GM18873 (cell line): ENCODE data around the gene ANK2.

Experiments
- ATAC-seq: cut with Tn5 transposase; IDR thresholded peaks from one replicate; pipeline ENCODE4 v1.9.1; 2021; ENCODE audit warnings: mild to moderate bottlenecking, moderate library complexity, moderate number of reproducible peaks; ENCODE audit not compliant: unreplicated experiment, low FRiP score

ANK2 gene

DNA sequence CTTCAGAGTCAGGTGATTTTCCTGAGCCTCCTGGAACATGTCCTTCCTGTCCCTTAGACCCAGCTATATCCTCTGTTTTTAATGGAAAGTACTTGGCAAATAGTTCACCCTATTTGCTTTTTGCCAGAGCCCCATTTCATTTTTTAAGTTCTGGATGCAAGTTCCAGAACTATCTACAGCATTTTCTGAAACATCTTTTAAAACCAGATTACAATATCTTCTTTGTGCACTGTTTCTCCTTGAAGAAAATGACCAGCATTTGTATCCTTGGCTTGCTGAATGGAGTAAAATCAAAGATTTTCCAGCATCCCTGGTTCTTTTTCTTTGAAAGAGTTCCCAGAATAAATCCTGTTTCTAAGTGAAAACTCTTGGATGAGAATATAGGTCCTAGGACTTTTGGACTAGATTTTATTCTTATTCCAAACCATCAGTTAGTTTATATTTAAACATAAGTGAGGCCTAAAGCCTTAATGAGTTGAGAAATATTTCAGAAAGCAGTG lies 224.3 kb downstream of the ANK2 start:
- no peak for ATAC-seq

DNA sequence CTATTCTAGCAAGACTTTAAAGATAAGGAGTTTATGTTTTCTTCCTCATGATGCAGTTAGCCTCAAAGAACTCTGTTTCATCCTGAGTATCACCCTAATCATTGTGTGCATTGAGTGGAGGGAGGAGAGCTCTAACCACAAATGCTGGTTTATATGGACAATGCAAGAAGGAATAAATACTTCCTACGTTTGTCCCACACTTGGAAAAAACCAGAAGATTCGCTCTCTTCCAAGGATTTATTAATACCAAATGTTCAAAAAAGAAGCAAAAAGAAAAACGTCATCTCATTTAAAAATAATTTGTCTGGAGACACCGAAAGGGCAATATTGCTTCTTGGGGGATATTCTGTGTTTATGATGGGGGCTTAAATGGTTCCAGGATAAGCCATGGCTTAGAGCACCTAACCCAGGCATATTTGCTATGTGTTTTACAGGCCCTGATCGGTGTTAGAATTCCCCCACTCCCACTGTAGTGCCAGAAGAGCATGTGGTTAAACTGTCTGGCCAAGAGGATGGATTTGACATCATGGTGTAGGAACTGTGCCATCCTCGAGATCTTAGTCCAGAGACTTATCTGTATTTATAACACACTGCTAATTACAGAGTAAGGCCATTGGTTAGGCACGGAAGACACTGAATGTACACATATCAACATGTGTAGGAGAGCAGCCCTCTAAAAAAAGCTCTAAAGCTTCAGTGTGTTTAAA lies 227.2 kb downstream of the ANK2 start:
- ATAC-seq, result no peak

DNA sequence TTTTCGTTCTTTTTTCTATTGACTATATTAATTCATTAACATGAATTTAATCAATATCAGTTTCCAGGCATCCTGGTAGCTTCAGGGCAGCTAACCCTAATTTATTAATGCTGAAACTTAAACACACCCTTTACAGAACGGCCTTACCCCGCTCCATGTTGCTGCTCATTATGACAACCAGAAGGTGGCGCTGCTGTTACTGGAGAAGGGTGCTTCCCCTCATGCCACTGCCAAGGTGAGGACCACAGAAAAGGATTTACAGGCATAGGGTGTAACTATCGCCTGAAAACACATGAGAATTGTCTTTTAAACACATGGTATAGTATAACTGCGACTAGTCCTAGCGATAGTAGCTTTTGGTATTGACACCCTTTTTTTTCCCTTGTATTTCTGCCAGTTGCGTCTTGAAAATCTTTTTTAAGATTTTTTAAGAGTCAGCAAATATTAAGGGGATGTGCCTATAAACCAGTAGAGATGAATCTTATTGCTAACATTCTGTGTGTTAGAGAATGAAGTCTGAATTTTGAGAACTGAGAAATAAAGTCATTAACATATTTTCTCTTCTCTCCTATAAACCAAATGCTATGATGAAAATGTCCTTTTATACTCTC lies 229.0 kb downstream of the ANK2 start:
- peak; percentile 96 for ATAC-seq

DNA sequence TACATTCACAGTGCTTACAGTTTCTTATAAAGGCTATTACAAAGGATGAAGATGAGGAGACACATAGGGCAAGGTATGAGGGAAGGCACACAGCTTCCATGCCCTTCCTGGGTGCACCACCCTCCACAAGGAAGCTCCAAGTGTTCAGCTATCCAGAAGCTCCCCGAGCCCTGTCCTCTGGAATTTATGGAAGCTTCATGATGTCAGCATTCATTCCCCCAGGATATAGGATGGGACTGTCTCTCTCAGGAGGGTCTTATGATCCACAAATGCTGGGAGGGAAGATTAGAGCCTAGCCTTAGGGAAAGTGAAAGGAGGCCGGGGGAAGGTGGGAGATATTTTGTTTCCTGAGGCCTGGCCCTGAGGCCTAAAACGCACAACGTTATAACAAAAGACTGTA lies 236.0 kb downstream of the ANK2 start:
- ATAC-seq, result no peak

DNA sequence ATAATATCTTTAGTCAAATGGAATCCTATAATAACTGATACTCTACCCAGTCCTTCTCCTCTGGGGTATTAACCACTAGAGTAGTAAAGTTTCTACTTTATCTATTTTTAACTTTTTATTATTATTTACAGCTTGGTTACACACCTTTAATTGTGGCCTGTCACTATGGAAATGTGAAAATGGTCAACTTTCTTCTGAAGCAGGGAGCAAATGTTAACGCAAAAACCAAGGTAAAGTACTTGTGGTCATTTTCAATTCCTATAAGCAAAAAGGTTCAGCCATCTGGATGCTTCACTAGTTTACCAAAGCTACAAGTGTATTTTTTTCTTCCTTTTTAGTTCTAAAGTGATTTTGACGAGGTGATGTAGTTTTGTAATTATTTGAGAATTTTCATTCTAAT lies 238.8 kb downstream of the ANK2 start:
- no peak for ATAC-seq

DNA sequence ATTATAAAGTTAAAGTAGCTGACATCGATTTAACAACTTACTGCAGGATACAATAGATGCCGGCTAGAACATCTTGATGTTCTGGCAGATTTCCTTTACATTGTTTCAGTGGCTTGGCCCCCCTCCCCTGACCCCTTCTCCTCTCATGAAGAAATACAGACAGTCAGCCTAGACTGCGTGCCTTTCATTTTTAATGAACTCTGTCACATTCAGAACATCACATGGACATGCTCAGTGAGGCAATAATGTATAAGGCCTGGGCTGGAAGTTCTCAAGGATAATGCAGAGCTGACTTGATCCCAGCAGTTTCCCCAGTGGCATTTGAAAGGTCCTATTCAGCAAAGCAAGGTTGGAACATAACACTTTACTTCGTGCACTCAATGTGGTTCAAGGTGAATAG lies 239.2 kb downstream of the ANK2 start:
- no peak for ATAC-seq

DNA sequence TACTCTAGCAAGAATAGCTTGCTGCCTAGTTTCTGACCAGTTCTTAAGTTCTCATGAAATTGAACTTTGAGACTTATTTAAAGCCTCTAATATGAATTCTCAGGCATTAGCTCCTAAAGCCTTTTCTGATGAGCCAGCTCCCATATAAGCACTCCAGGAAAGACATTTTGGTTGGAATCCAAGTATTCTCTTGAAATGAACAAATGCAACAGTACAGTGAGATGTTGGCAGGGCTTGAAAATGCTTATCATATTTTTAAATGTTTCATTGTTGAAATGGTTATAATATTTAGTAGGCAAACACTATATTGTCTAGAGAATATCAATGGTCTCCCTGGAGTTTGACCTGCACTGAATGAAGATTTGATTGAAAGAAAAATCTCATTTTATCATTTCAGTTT lies 240.3 kb downstream of the ANK2 start:
- no peak for ATAC-seq

DNA sequence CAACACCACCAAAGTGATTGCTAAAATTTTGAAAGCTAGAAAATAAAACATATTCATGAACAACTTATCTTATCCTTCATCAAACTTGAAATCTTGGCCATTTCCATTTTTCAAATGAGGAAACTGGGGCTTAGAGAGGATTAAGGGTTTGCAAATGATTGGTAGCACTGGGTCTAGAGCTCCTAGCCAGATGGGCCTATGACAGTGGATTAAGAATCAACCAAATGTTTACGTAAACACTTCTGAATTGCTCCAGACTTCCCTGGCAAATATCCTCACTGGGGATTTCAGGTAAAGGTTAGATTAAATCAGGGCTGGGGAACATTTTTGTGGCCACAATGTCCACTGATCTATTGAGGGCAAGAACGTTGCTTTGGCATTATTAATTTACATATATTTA lies 241.2 kb downstream of the ANK2 start:
- no peak for ATAC-seq

DNA sequence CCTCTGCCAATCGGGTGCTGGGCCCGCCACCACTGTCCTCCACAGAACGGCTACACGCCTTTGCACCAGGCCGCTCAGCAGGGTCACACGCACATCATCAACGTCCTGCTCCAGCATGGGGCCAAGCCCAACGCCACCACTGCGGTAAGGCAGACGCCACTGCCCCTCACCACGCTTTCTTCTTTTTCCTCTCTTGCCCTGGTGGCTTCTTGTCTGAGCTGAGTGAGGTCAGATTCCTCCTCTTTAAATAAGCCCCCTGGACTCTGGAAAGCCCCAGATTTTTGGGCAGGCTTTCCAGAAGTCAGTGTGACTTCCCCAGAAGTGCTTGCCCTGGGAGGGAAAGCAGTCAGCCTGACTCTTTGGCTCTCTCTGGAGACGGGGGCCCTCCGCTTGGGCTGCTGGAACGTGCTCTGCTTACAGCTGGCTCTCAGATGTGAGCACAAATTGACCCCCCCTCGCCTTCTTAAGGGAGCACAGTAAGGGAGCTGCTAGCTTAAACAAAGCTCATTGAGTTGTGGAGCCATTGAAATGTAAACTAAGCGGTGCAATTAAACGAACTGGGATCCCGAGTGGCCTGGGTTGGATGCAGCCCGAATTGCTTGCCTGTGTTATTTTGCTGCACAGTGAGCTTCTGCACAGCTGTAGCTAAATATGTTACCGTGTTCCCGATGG lies 243.1 kb downstream of the ANK2 start:
- no peak for ATAC-seq

DNA sequence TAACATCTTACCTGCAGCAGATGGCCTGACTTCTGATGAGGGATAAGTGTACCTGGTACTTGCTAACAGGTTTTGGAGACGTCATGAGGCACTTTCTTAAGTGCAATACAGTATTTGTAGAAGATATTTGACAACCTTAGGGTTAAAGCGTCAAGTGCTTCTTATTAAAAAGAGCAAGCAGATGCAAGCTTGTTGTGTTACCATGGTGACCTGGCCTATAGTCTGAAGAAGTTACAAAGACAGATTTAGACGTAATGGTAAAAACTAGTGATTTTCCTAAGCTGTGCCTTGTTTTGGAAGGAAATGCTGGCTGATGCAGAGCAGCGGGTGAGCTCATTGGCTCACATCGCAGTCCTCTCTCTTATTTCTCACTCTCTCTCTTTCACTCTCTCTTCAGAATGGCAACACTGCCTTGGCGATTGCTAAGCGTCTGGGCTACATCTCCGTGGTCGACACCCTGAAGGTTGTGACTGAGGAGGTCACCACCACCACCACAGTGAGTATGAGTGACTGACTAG lies 243.6 kb downstream of the ANK2 start:
- ATAC-seq, result no peak

DNA sequence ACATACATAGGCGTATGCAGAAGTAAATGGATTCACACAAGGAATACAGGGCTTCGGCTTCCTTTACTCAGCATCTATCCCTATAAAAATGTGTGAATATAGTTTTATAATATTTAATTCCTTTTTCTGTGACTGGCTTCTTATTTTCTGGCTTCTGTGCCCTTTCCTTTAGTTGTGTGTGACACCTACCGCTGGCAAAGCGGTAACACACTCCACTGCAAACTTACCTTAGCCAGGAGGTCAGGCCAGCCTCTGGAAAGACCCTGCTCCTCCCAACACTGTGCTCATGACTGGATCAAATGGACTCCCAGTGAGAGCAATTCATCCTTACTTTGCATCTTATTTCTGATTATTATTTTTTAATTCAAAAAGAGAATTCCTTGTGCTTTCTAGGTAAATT lies 244.2 kb downstream of the ANK2 start:
- ATAC-seq, result no peak

DNA sequence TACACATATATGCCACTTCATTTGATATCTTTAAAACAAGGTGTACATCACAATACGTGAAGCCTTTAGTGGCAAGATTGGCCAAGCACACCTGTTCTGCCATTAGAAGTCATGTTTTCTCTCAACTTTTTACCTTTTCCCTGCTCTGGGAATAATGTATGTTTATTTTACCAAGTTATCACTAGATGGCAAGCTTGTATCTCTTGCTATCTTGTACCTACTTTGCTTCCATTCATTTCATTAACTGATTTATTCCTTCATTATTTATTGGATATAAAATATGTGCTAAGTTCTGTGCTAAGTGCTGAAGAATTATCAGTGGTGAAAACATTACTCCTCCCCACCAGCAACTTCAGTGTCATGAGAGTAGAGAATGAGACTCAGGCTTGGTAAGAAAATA lies 245.5 kb downstream of the ANK2 start:
- ATAC-seq, result no peak

DNA sequence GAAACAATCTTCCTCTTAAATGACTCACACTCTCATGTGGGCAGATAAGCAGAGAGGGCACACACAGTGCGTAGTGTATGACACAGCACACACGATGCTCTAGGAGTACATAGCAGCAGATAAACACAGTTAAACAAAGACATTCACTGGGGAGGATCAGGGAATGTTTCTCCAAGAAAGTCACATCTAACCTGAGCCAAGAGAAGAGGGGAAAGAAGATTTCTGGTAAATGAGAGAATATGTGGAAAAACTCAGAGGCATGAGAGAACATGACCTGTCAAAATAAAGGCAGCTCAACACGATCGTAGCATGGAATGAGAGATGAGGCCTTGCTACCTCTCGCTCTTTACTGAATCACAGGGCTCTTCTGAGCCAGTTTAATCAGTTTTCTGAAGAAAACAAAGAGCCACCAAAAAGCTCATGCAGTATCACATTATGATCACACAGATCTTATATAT lies 251.0 kb downstream of the ANK2 start:
- ATAC-seq, result no peak

DNA sequence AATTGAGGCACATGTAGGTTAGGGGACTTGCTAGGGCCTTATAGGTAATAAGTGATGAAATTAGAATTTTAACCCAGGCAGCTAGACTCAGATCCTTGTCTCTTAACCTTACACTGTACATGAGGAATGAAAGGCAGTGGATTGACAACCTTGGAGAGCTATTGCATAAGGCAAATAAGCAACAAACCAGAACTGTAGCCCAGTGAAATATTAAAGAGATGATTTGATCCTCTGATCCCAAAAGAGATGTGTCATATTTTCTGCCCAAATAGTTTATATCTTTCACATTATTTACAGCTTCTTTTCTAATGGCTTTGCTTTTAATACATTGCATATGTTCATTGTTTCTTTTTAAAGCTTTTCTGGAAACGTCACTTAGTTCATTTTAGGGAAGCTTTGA lies 252.6 kb downstream of the ANK2 start:
- no peak for ATAC-seq

DNA sequence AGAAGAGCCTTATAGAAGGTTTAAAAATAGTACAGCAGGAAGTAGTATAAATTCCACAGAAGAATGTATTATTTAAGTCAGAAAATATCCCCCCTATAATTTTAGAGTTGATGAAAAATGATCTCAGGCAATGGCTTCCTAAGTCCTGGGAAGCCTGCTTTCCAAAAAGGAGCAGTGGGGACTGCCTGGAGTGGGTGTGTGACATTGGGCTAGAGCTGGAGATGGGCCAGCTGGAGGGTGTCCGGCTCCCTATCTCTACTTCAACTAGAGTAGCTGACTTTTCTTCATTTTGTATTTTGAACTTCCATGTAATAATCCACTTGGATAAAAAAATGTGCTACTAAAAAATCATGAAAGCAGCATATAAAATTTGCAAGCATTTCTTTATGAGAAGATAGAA lies 253.9 kb downstream of the ANK2 start:
- ATAC-seq, result no peak

DNA sequence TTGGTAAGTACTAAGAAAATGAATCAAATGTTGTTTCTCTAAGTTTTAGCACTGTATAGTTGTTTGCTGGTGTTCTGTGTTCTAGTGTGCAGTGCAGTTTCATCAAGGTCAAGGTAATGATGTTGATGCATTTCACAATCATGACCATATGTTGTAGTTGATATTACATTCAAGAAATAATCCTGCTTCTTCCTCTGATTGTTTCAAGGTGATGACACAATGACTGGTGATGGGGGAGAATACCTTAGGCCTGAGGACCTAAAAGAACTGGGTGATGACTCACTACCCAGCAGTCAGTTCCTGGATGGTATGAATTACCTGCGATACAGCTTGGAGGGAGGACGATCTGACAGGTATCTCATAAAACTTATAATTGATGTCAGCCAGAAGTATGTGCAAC lies 261.6 kb downstream of the ANK2 start:
- no peak for ATAC-seq

DNA sequence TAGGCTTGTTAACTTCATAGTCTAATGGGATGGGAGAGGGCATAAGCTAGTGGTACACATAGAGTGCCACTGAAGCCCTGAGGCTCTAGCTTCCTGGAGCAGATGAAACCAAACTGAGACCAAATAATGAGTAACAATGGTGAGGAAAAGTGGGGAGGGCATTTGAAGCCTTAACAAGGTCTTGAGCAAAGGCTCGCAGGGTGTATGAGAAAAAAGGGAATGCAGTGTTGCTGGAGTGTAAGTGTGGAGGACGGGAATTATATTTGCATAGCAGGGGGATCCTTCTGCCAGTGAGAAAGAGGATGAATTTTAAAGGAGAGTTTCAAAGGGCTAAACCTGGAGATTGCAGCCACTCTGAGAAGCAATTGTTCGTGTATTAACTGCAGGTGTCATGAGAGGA lies 263.1 kb downstream of the ANK2 start:
- no peak for ATAC-seq

DNA sequence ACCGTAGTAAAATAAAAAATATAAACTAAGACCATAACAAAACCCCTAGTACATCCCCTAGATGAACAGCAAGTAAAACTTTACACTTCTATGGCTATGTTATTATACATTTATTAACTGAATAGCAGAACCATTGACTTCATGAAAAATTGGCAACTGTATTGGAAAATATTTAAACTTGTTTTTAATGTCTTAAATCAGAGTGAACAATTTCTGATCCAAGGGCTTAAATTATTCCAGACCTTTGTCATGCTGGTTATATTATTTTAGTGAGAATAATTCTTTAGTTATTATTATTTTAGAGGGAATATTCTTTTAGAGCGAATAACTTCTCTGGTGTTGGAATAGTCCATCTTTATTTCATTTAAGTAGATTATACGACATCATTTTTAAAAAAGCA lies 265.0 kb downstream of the ANK2 start:
- ATAC-seq, result no peak

DNA sequence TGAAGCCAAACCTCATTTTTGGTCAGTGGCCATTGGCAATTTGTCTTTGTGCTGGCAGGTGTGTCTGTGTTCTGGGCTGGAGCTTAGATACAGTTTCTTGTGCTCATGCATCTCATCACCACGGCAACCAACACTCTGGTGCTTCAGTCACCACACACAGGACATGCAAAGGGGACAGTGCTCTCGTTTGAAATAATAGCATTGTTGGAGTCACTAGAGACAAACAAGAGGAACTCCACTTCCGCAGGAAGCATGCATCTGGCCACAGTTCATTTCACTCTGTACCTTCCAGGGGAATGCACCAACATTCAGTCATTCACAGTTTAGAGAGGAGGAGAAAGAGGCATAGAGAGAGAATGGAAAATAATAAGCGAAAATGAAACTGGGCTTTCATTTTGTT lies 267.4 kb downstream of the ANK2 start:
- peak; percentile 97 for ATAC-seq

DNA sequence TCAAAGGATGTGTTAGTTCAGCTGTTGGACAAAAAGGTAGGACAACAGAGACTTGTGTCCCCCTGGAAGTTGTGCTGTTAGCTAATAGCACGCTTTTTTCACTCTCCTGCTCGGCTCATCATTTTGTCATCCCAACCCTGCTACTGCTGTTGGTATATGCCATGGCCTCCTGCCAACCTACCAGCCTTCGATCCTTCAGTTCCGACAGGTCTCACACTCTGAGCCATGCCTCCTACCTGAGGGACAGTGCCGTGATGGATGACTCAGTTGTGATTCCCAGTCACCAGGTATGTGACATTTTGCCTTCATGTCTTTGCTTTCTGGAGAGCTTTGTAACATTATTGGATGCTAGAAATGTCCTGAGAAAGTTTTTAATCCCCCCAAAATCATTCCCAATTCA lies 268.1 kb downstream of the ANK2 start:
- no peak for ATAC-seq

DNA sequence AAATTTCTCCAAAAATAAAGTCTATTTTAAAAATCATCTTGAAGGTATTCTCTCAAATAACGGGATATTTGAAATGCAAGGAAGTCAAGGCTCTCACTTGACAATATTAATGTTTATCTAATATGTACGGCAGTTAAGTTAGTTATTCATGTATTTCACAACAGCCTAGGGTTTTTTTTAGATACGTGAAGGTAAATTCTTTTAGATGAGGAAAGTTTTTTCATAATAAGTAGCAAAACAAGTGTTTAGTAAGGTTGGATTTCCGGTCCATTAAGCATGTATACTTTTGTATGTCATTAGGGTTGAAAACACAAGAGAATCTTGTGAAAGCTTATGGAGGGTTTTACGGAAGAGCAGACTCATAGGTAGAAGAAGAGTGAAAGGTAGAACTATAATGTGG lies 273.3 kb downstream of the ANK2 start:
- no peak for ATAC-seq
